Iris pigment epithelial cell (primary cell): ENCODE results near the gene TCF19.
"Not testable (repeated sequence)": the region's sequence is repeated elsewhere in the genome, so short reads cannot be mapped to it uniquely, and the experiment has no call there.

Experiments
- DNase-seq: peaks from one replicate; pipeline ENCODE4 v3.0.0-alpha.2; 2011; ENCODE audit warnings: low read depth

TCF19 gene

GRCh38 chr6:31162463-31163165 lies 4.2 kb downstream of the TCF19 start:
- no peak for DNase-seq

GRCh38 chr6:31163922-31164321 lies 5.5 kb downstream of the TCF19 start:
- peak; percentile 28 for DNase-seq

- not testable (repeated sequence) for DNase-seq
Observed at GRCh38 chr6:31164475-31165063, 6.2 kb downstream of the TCF19 start.

GRCh38 chr6:31165064-31165832 lies 6.9 kb downstream of the TCF19 start:
- not testable (repeated sequence) for DNase-seq

GRCh38 chr6:31165986-31166385 lies 7.6 kb downstream of the TCF19 start:
- DNase-seq = no peak

GRCh38 chr6:31168606-31169005 lies 10.2 kb downstream of the TCF19 start:
- no peak for DNase-seq

- no peak for DNase-seq
Observed at GRCh38 chr6:31169123-31169857, 10.9 kb downstream of the TCF19 start.

DNA sequence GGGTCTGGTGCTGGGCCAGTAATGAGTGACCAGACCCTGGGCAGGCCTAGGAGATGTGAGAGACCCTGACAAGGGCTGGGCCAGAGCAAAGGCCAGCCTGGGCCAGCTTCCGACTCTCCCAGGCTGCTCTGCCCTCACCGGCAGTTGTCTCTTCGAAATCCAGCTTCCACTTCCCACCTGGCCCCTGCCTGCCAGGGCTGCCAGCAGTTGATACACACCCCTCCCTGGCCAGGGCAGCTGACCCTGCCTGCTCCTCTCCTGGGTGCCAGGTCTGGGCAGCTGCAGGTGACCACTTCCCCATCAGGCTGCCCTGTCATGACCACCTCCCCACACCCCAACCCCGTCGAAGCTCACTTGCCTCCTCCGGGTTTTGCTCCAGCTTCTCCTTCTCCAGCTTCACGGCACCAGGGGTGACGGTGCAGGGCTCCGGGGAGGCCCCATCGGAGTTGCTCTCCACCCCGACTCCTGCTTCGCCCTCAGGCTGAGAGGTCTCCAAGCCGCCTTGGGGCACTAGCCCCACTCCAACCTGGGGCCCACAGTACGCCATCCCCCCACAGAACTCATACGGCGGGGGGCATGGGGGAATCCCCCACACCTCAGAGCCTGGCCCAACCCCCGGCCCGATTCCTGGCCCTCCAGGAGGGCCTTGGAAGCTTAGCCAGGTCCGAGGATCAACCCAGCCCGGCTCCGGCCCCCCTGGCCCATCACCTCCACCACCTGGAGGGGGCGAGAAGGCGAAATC lies 11.6 kb downstream of the TCF19 start:
- not testable (repeated sequence) for DNase-seq

GRCh38 chr6:31170600-31170881 lies 12.2 kb downstream of the TCF19 start, which contains the start of gene POU5F1:
POU5F1 (minus strand) TSS chr6:31170682; CDS start chr6:31170620, 62 bp downstream.
- DNase-seq = no peak

GRCh38 chr6:31170987-31171671 lies 12.7 kb downstream of the TCF19 start:
- DNase-seq = no peak

- no peak for DNase-seq
Observed at GRCh38 chr6:31171931-31172905, 13.8 kb downstream of the TCF19 start.

DNA sequence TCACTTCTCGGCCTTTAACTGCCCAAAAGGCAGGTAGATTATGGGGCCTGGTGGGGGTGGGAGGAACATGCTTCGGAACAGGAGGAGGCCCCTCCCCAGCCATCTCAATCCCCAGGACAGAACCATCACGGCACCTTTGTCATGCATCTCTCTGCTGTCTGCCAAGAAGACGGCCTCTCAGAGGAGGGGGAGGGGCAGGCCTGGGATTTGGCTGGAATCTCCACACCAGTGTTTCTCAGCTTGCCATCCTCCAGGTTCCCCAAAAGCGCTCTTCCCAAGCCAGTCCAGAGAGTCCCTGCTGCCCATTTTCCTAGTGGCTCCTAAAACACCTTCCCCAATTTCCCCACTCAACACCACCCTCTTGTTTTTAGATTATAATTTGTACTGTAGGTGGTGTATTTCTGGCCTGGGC lies 14.6 kb downstream of the TCF19 start:
- DNase-seq = no peak

DNA sequence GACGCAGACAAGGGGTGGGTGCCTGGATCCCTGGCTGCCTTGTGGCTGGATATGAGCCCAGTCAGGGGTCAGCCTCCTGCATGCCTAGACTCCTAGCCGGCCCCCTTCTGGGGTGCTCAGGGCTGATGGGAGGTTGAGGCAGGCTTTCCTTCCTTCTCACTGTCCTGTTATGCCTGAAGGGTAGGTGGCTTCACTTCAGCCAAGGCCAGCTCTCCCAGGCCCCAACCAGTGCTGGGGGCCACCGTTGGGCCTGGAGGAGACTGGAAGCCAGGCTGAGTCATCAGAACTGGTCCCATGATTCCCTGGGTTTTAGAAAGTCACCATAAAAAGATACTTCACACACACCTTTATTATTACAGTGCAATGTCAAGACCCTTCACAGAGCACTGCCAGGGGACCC lies 15.0 kb downstream of the TCF19 start:
- no peak for DNase-seq

- DNase-seq = no peak
Observed at GRCh38 chr6:31174378-31174777, 16.0 kb downstream of the TCF19 start.

DNA sequence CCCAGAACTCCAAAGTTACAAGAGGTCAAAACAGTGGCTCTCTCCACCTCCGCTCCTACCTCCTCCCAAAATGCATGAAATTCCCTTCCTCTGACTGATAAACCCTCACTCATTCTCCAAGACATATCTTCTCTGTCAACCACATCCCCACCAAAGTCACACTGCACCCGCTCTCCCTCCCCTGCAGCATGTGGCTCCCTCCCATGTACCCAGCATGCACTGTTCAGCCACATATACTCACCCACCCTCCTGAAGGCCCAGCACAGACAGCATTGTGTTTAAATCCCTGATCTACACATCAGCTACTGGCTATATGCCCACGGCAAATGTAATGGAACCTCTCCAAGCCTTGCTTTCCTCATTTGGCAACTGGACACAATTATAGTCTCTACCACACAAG lies 17.6 kb downstream of the TCF19 start:
- peak; percentile 47 for DNase-seq

- peak; percentile 14 for DNase-seq
Observed at GRCh38 chr6:31178143-31179041, 20.0 kb downstream of the TCF19 start.

DNA sequence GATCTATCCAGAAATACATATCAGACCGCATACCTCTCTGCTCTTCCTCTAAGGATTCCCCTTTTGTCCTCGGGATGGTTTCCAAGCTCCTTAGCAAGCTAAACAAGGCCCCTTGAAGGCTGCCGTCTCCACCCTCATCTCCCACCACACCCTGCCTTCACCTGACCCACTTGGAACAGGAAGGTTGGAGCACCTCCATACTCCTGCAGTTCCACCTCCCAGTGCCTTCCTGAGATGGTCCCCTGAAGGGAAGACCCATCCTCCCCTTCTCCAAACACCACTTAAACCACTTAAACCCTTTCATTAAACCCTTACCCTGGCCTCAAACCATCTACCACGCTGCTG lies 20.6 kb downstream of the TCF19 start:
- no peak for DNase-seq

- no peak for DNase-seq
Observed at GRCh38 chr6:31179896-31180295, 21.5 kb downstream of the TCF19 start.

- peak; percentile 39 for DNase-seq
Observed at GRCh38 chr6:31180500-31180899, 22.1 kb downstream of the TCF19 start.
